ENCODE measurements around the gene DHRSX.
"Not testable (repeated sequence)": the region's sequence is repeated elsewhere in the genome, so short reads cannot be mapped to it uniquely, and the experiment has no call there.

DHRSX gene

DNA sequence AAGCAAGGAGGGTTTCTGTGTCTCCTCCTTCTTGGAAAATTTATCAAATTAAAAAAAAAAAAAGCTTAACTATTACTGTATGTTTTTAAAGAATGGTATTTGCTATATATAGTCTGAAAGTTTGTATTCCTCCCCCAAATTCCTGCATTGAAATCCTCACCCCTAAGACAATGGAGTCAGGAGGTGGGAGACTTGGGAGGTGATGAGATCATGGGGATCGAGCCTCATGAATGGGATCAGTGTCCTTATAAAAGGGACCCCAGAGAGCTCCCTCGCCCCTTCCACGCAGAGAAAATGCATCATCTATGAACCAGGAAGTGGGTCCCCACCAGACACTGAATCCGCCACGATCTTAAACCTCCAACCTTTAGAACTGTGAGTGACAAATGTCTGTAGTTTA, 50.1 kb downstream of the DHRSX start:
- no peak for DNase-seq

DNA sequence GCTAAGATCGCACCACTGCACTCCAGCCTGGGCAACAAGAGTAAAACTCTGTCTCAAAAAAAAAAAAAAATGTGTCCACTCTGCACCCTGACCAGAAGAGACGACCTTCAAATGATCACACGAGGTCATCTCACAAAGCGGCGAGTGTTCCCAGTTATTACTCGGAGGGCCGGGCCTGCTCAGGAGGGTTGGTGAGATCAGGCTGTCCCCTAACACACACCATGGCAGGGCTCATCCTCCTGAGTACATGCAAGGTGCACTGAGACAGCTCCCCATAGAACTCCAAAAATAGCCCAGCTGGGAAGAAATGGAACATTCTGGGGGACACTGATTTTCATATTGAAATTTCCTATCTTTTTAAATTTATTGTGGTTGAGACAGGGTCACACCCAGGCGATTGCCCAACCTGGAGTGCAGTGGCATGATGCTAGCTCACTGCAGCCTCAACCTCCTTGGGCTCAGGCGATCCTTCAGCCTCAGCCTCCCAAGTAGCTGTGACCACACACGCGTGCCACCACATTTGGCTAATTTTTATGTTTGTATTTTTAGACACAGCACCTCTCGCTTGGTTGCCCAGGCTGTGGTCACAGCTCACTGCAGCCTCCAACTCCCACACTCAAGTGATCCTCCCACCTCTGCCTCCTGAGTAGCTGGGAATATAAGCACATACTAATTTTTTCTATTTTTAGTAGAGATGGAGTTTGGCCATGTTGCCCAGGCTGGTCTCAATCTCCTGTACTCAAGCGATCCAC, 51.5 kb downstream of the DHRSX start:
- DNase-seq, result no peak

DNA sequence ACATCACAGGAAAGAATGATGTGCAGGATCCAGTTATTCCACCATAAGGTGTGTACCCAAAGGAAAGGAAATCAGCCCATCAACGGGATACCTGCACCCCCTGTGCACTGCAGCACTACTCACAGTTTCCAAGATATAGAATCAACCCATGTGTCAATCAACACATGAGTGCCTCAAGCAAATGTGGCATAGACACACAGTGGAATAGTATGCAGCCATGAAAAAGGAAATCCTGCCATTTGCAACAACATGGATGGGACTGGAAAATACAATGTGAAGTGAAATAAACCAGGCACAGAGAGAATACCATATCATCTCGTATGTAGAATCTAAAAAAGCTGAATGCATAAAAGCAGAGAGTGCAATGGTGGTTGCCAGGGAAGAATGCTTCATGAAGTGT, 53.3 kb downstream of the DHRSX start:
- no peak for DNase-seq

DNA sequence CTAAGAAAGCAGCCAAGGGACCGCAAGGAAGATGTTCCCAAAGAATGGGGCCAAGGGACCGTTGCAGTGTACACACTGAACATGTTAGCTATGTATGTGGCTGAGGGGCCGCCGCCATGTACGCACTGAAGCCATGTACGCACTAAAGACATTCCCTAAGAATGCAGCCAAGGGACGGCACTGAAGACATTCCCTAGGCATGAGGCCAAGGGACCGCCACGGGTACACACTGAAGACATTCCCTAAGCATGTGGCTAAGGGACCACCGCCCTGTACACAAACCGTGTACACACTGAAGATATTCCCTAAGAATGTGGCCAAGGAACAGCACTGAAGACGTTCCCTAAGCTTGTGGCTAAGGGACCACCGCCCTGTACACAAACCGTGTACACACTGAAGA, 54.0 kb downstream of the DHRSX start:
- DNase-seq, result no peak

DNA sequence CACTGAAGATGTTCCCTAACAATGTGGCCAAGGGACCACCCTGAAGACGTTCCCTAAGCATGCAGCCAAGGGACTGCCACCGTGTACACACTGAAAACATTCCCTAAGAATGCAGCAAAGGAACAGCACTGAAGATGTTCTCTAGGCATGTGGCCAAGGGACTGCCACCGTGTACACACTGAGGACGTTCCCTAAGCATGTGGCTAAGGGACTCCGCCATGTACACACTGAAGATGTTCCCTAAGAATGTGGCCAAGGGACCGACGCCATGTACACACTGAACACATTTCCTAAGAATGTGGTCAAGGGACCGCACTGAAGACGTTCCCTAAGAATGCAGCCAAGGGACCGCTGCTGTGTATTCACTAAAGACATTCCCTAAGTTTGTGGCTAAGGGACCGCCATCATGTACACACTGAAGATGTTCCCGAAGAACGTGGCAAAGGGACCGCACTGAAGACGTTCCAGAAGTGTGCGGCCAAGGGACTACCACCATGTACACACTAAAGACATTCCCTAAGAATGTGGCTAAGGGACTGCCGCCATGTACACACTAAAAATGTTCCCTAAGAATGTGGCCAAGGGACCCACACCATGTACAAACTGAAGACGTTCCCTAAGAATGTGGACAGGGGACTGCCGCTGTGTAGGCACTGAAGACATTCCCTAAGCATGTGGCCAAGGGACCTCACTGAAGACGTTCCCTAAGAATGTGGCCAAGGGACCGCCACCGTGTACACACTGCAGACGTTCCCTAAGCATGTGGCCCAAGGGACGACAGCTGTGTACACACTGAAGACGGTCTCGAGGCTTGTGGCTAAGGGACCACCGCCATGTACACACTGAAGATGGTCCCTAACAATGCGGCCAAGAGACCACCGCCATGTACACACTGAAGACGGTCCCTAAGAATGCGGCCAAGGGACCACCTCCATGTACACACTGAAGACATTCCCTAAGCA, 54.8 kb downstream of the DHRSX start:
- no peak for DNase-seq

DNA sequence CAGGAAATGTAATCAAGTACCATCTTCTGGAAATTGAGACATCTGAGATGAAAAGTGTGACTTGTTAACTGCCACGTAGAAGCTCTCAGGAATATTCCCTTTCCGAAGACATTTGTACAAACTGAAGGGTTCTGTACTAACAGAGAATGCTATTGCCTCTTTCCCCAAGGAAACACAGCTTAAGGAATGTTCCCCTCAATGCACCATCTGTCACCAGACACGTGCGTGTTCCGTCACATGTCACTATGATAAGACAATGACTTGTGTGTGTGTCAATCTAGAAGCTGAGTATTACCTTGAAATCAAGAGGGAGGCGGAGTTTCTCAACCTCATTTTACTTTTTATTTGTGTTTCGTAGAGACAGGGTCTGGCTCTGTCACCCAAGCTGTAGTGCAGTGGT, 58.1 kb downstream of the DHRSX start:
- DNase-seq, result no peak

DNA sequence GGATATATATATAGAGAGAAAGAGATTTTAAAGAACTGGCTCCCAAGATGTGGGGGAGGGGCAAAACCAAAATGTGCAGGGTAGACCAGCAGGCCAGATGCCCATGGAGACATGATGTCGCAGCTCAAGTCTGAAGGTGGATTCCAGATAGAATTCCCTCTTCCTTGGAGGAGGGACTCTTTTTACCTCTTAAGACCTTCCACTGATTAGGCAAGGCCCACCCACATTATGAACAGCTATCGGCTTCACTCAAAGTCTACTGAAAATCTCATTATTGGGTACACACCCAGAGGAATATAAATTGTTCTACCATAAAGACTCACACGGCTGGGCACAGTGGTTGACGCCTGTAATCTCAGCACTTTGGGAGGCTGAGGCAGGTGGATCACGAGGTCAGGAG, 59.3 kb downstream of the DHRSX start:
- no peak for DNase-seq

DNA sequence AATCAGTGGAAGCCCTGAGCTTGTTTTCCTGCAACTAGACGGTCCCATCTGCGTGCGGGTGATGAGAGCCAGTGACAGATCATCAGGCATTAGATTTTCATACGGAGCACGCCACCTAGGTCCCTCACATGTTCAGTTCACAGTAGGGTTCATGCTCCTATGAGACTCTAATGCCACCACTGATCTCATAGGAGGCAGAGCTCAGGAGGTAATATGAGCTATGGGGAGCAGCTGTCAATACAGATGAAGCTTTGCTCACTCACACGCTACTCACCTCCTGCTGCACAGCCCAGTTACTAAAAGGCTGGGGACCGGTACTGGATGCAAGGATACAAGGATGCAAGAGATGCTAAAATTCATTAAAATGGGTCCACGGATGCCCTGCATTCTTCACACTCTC, 61.2 kb downstream of the DHRSX start:
- no peak for DNase-seq

DNA sequence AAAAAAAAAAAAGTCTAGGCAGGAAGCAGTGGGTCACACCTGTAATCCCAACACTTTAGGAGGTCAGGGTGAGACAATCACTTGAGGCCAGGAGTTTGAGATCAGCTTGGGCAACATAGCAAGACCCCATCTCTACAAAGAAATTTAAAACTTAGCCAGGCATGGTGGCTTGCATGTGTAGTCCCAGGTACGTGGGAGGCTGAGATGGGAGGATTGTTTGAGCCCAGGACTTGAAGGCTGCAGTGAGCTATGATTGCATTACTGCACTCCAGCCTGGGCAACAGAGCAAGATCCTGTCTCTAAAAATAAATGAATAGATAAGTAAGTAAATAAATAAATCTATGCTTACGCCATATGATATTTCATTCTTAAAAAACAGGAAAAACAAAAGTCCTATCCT, 65.3 kb downstream of the DHRSX start:
- no peak for DNase-seq

DNA sequence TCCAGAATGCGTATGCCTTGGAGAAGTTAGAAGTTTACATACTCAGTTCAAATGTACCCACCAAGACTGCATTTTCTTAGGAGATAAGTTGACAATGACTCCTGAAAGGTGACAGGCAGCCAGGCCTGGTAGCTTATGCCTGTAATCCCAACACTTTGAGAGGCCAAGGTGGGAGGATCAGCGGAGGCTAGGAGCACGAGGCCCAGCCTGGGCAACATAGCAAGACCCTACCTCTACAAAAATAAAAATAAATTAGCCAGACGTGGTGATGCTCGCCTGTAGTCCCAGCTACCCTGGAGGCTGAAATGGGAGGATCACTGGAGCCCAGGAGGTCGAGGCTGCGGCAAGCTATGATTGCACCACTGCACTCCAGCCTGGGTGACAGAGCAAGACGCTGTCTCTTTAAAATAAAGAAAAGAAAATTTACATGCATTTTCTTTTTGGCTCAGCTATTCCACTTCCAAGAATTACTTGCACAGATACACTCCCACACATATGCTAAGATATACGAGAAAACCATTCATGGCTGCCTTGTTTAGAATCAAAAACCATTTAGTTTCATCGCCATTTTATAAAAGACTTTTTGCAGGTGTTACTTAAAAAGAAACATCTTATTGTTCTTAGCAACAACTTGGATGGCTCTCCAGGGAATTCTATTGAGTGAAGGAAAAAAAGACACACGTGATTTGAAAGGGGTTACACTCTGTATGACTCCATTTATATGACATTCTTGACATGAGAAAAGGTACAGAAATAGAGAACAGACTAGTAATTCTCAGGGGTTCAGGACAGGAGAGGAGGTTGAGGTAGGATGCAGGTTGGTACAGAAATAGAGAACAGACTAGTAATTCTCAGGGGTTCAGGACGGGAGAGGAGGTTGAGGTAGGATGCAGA, 66.3 kb downstream of the DHRSX start:
- no peak for DNase-seq

DNA sequence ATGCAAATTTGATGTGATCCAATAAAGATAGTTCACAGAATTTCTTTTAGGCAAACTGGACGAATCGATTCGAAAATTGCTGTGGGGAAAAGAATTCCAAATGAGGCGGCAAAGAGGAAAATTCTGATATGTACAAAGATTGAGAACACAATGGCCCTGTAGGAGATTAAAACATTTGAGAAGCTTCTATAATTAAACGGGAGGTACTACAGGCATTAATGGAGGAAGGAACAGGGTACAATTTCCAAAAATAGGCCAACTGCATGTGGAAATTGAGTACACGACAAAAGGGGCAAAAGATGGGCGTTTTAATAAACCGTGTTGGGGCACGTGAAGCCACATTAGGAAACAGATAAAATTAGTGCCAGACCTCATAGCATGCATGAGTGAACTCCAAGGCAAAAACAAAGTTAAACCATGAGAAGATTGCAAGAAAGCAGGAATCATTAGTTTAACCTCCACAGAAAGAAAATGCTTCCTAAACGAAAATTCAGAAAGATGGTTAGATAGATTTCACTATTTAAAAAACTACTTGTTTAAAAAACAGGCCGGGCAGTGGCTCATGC, 68.4 kb downstream of the DHRSX start:
- no peak for DNase-seq

DNA sequence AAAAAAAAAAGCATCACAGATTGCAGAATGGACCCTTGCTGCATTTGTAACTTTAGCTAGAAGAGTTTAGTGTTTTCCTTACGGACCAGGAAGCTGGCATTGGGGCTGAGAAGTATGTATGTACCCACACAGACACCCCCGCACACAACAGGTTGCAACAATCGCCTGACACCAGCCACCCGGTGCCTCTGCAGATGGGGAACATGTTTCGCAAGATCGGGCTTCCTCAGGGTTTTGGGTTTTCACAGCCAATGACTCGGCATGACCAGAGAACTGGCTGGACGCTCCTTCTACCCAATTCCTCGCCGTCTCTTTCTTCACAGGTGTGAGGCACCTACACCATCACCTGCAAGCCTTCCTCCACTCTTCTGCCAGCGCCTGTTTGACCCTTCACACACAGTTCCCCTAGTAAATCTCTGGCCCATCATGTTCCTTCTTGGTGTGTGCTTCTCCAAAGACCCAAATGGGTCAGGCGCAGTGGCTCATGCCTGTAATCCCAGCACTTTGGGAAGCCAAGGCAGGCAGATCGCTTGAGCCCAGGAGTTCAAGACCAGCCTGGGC, 70.4 kb downstream of the DHRSX start:
- no peak for DNase-seq

DNA sequence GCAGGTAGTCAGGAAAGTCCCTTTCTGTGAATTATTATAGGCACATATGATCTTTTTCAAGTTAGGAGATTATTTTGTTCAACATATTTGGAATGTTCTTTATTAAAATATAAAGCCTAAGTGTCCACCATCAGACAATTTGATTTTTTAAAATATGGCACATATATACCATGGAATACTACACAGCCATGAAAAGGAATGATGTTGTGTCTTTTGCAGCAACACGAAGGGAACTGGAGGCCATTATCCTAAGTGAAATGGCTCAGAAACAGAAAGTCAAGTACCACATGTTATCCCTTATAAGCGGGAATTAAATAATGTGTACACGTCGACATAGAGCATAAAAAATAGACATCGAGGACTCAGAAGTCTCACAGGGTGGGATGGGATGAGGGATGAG, 73.0 kb downstream of the DHRSX start:
- no peak for DNase-seq

DNA sequence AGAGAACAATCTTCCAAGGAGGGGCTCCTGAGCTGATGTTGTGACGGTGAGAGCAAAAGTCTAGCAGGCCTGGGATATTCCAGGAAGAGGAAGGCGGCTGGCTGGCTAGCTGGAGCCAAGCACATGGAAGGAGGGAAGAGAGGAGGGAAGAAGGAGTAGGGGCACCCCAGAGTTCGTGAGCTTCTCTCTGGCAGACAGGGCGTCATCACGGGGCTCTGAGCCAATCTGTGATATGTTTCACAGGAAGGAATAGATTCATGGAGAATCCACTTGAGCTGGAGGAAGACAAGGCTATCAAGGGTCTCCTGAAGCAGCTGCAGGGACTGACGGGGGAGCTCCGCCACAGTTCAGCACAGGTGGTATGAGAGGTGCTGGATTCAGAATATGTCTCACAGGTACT, 73.6 kb downstream of the DHRSX start:
- no peak for DNase-seq

DNA sequence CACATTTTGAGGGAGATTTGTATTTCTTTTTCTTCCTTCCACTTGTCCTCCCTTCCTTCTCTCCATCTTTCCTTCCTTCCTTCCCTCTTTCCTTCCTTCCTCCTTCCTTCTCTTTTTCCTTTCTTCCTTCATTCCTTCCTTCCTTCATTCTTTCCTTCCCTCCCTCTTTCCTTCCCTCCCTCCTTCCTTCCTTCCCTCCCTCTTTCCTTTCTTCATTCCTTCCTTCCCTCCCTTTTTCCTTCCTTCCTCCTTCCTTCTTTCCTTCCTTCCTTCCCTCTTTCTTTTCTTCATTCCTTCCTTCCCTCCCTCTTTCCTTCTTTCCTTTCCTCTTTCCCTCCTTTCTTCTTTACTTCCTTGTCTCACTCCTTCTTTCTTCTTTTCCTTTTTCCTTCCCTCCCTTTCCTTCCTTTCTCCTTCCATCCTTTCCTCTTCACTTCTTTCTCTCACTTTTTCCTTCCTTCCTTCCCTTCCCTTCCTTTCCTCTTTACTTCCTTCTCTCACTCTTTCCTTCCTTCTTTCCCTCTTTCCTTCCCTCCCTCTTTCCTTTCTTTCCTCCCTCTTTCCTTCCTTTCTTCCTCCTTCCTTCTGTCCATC, 74.4 kb downstream of the DHRSX start:
- no peak for DNase-seq

DNA sequence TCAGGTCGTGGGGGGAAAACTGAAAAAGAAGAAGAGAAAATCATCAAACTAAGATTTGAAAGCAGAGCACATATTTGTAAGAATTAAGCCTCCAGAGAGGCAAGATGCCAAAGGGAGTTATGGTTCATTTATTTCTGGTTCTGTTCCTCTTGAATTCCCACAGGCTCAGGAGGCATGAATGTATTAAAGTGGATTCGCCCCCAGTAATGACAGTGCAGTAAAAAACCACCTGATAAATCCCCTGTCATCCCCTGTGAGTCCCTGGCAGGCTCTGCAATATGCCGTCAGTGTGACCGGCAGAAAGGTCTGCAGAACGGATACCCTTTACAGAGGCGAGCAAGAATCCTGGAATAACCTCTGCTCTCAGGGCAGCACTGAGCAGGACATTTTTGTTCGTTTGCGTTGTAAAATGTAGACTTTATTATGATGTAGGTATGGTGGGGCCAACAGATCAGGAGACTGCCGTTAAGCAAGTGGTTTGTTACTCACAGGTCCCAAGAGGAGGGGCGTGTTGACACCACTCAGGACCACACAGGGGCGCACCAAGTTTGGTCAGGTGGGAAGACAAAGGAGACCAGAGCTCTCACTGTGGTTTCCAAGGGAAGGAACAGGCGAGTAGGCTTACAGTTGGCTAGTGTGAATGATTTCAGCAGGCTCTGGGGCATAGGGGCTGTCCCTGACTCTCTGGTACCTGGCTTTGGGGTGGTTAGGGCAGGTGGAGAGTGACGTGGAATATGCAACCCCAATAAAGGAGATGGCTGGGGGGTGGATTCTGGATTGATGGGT, 75.3 kb downstream of the DHRSX start:
- no peak for DNase-seq

DNA sequence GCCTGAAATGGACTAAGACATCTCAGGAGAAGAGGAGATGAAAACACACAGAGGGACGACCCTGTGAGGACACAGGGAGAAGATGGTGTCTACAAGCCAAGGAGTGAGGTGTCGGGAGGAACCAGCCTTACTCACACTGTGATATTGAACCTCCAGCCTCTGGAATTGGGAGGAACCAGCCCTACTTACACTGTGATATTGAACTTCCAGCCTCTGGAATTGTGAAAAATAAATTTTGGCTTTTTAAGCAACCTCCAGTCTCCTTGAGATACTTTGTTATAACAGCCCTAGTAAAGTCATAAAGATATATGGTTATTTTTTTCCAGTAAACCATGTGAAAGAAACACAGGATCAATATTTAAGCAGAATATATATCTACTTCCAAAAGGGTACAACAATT, 76.5 kb downstream of the DHRSX start:
- DNase-seq, result no peak

DNA sequence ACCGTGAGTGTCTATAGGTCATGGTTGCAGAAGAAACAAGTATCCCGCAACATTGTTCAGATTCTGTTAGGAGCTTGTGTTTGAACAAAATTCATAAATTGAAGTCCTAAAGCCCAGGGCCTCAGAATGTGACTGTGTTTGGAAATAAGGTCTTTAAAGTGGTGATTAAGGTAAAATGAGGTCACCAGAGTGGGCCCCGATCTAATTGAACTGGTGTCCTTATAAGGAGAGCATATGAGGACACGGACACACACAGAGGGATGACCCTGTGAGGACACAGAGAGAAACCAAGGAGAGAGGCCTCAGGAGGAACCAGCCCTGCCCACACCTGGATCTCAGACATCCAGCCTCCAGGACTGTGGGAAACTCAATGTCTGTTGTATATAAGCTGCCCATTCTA, 76.9 kb downstream of the DHRSX start:
- DNase-seq, result no peak

DNA sequence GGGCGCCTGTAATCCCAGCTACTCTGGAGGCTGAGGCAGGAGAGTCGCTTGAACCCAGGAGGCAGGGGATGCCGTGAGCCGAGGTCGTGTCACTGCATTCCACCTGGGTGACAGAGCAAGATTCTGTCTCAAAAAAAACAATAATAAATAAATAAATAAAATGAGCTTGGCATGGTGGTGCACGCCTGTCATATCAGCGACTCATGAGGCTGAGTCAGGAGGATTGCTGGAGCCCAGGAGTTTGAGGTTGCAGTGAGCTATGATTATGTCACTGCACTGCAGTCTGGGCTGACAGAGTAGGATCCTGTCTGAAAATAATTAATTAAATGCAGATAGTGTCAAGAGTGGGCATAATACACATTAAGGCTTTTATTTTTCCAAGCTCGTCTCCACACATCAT, 77.5 kb downstream of the DHRSX start:
- DNase-seq, result no peak

DNA sequence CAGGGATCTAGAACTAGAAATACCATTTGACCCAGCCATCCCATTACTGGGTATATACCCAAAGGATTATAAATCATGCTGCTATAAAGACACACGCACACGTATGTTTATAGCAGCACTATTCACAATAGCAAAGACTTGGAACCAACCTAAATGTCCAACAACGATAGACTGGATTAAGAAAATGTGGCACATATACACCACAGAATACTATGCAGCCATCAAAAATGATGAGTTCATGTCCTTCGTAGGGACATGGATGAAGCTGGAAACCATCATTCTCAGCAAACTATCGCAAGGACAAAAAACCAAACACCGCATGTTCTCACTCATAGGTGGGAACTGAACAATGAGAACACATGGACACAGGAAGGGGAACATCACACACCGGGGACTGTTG, 81.4 kb downstream of the DHRSX start:
- not testable (repeated sequence) for DNase-seq

DNA sequence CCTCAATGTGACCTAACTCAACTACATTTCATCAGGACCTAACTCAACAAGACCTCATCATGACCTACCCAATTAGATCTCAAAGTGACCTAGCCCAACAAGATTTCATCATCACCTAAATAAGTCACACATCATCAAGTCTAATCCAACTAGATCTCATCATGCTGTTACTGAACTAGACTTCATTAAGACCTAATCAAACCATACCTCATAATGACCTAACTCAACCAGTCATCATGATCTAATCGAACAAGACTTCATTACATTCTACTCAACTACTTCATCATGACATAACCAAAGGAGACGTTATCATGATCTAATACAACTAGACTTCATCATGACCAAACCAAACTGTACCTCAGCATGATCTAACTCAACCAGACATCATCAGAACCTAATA, 82.8 kb downstream of the DHRSX start:
- no peak for DNase-seq

Measured in activated CD8-positive, alpha-beta memory T cell treated with anti-CD3 and anti-CD28 coated beads, Interleukin-2, amount 50 U/mL, for 4 hours (primary cell).